Astrocyte of the spinal cord (primary cell): ENCODE results near the gene PHPT1.
"Not testable (repeated sequence)": the region's sequence is repeated elsewhere in the genome, so short reads cannot be mapped to it uniquely, and the experiment has no call there.

Experiments
- DNase-seq: peaks from one replicate; pipeline ENCODE4 v3.0.0; 2011; ENCODE audit warnings: low read depth, low spot score
- H3K4me3 ChIP-seq: 2 replicates; pipeline ENCODE4 v1.5.1; 2011; ENCODE audit warnings: low read depth, mild to moderate bottlenecking, low read length, moderate library complexity
- CTCF ChIP-seq: IDR thresholded peaks from 2 replicates; pipeline ENCODE4 v1.5.1; 2012; ENCODE audit warnings: low read depth, mild to moderate bottlenecking, low read length, inconsistent platforms
- in situ Hi-C: cut with HindIII; loops from 2 replicates; pipeline ENCODE4 v1.10.0; 2017; ENCODE audit warnings: low sequenced_read_pairs

PHPT1 gene

GRCh38 chr9:136865768-136866103 is 16.5 kb downstream of the PHPT1 start:
- no peak for TF ChIP-seq CTCF
- in situ Hi-C loops = no loop called here
- no peak for DNase-seq
- H3K4me3 ChIP-seq = peak overlapping the region; percentile 66

GRCh38 chr9:136866898-136867421 is 17.8 kb downstream of the PHPT1 start:
- peak overlapping the region; percentile 66 for H3K4me3 ChIP-seq
- in situ Hi-C loops, DNase-seq: not testable (repeated sequence)

GRCh38 chr9:136867480-136867879 is 18.3 kb downstream of the PHPT1 start:
- TF ChIP-seq CTCF = no peak
- in situ Hi-C loops = no loop called here
- no peak overlapping the region for H3K4me3 ChIP-seq
- no peak for DNase-seq

- H3K4me3 ChIP-seq = no peak overlapping the region
- no peak for TF ChIP-seq CTCF
- in situ Hi-C loops = no loop called here
- no peak for DNase-seq
These were observed 18.7 kb downstream of the PHPT1 start for GRCh38 chr9:136867917-136868316.

- TF ChIP-seq CTCF = no peak
- no peak for DNase-seq
- in situ Hi-C loops = no loop called here
- no peak overlapping the region for H3K4me3 ChIP-seq
These were observed 19.4 kb downstream of the PHPT1 start for GRCh38 chr9:136868644-136869043.

- DNase-seq, H3K4me3 ChIP-seq, in situ Hi-C loops: not testable (repeated sequence)
These were observed 20.4 kb downstream of the PHPT1 start for GRCh38 chr9:136869611-136870010.

GRCh38 chr9:136875155-136875554 is 25.9 kb downstream of the PHPT1 start:
- in situ Hi-C loops = no loop called here
- DNase-seq = no peak
- no peak for TF ChIP-seq CTCF
- H3K4me3 ChIP-seq = no peak overlapping the region

GRCh38 chr9:136876476-136876875 is 27.3 kb downstream of the PHPT1 start:
- DNase-seq = no peak
- in situ Hi-C loops = no loop called here
- H3K4me3 ChIP-seq = no peak overlapping the region
- no peak for TF ChIP-seq CTCF
